Suprapubic skin (tissue), 3 donors: ENCODE results near the gene RPS8.

Source experiments
- CTCF ChIP-seq, 2 donors: fragments of 200-600 bp in 1 of 2; fragments of 450-650 bp in 1 of 2; sonication (generic) in 1 of 2; IDR thresholded peaks; one replicate each; pipeline ENCODE4 v1.5.1; 2016 to 2019; ENCODE audit warnings: antibody characterized with exemption in 2 of 2, mild to moderate bottlenecking in 1 of 2, moderate library complexity in 1 of 2
- EP300 ChIP-seq: sonication (generic); formaldehyde crosslinking; IDR thresholded peaks from one replicate; pipeline ENCODE4 v1.6.1; 2017; ENCODE audit warnings: antibody characterized with exemption
- POLR2A ChIP-seq, 2 donors: fragments of 450-650 bp; IDR thresholded peaks; one replicate each; pipeline ENCODE4 v1.6.1; 2017; ENCODE audit warnings: antibody characterized with exemption in 2 of 2, mild to moderate bottlenecking in 2 of 2, moderate library complexity in 2 of 2

- TF ChIP-seq CTCF (IDR thresholded peaks at IDR 0.05) (no peak), EP300 (no peak), POLR2A (IDR thresholded peaks at IDR 0.05) (peak; percentile 87 to 88)
These were observed 44.4 kb downstream of the RPS8 start for GRCh38 chr1:44819608-44820327.
